Tibial artery (tissue), 4 donors: ENCODE measurements around the gene GYPC.
A peak's percentile ranks its signal among the peaks of the same experiment; 100 is the strongest.

Experiments
- DNase-seq, 2 donors: peaks; one replicate each; pipeline ENCODE4 v3.0.0-alpha.2; 2019
- H3K27ac ChIP-seq, 2 donors: fragments of 200-600 bp; sonication (generic) in 1 of 2; 1 replicate in 1 of 2; 2 replicates in 1 of 2; pipeline ENCODE4 v1.5.1; 2018 to 2019; ENCODE audit warnings: mild to moderate bottlenecking in 1 of 2
- H3K27me3 ChIP-seq, 2 donors: fragments of 200-600 bp; sonication (generic) in 1 of 2; one replicate each; pipeline versions ENCODE4 v1.5.1 to v1.6.0; 2016 to 2019
- H3K36me3 ChIP-seq, 3 donors: fragments of 200-600 bp; sonication (generic) in 2 of 3; one replicate each; pipeline ENCODE4 v1.5.1; 2016 to 2019; ENCODE audit warnings: mild to moderate bottlenecking in 2 of 3
- H3K4me1 ChIP-seq, 4 donors: fragments of 200-600 bp; sonication (generic) in 2 of 4; 1 replicate in 3 of 4; 2 replicates in 1 of 4; pipeline ENCODE4 v1.5.1; 2016 to 2019
- H3K4me3 ChIP-seq, 2 donors: fragments of 200-600 bp; sonication (generic) in 1 of 2; 1 replicate in 1 of 2; 2 replicates in 1 of 2; pipeline ENCODE4 v1.5.1; 2018 to 2019; ENCODE audit warnings: mild to moderate bottlenecking in 2 of 2
- H3K9me3 ChIP-seq, 3 donors: fragments of 200-600 bp; sonication (generic) in 1 of 3; one replicate each; pipeline ENCODE4 v1.5.1; 2016 to 2019
- CTCF ChIP-seq, 2 experiments: fragments of 200-600 bp in 1 of 2; fragments of 450-650 bp in 1 of 2; IDR thresholded peaks; one replicate each; pipeline ENCODE4 v1.5.1; 2017 to 2019; ENCODE audit warnings: antibody characterized with exemption in 2 of 2, mild to moderate bottlenecking in 1 of 2, moderate library complexity in 1 of 2
- intact Hi-C: fragments of 100-400 bp; cut with DNase I; formaldehyde crosslinking; loops from one replicate; pipeline ENCODE4 v1.15.0; 2023; ENCODE audit warnings: low total_unique reads

The GYPC gene, protein sequence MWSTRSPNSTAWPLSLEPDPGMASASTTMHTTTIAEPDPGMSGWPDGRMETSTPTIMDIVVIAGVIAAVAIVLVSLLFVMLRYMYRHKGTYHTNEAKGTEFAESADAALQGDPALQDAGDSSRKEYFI

DNA sequence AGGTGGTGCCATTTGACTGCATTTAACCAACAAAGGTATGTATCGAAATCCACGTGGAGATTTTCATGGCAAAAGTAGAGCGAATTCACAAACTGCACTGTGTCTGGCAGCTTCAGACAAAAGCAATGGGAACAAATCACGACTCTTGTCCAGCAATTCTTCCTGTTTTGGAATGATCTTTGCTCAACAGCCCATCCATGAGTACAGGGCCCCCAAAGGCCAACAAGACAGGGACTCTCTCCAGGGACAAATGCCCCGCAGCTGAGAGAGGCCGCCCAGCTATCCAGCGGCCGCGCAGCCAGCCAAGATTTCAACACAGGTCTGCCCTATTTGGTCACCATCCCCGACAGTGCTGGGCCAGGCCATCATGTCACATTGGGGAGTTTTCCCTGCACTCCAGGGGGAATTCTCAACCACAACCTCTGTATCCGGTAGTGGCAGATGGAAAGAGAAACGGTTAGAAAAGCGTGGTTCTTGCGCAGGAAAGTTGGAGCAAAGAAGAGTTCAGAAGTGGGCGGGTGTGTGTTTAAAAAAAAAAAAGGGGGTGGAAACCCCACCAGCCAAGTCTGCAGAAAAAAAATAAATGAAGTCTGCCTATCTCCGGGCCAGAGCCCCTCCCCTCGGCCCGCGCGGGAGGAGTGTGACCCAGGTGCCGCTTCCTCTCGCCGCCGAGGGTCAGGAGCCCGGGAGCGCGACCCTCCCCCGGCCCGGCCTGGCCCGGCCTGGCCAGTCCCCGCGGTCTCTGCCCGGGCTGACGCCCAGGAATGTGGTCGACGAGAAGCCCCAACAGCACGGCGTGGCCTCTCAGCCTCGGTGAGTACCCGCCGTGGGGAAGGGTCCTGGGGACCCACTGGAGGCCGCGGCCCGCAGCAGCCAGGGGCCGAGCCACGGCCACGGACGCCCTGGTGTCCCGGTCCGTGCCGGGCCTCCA lies at the start of gene GYPC:
TSS of gene GYPC (plus strand) at position 659 of the 931 bp plus-strand sequence. CDS start at position 765, 106 bp downstream.
- peak; percentile 89 to 96 for DNase-seq
- intact Hi-C loops: loop anchor here (10.0 kb wide), 1 partner anchor 419 kb away; no protein-coding TSS in a partner anchor
- Histone ChIP-seq H3K36me3 (peaks cover 0 to 4% (median 0%) of the 10 kb centered on the region in 3 donors), H3K4me3 (peak within 1 kb of the TSS; percentile 85 to 92), H3K9me3 (no peaks in the 10 kb centered on the region), H3K4me1 (peaks cover 0 to 52% (median 44%) of the 10 kb centered on the region in 4 donors), H3K27me3 (no peaks in the 10 kb centered on the region), H3K27ac (peak within 1 kb of the TSS; percentile 99 to 100)
- TF ChIP-seq CTCF (IDR thresholded peaks at IDR 0.05): no peak

DNA sequence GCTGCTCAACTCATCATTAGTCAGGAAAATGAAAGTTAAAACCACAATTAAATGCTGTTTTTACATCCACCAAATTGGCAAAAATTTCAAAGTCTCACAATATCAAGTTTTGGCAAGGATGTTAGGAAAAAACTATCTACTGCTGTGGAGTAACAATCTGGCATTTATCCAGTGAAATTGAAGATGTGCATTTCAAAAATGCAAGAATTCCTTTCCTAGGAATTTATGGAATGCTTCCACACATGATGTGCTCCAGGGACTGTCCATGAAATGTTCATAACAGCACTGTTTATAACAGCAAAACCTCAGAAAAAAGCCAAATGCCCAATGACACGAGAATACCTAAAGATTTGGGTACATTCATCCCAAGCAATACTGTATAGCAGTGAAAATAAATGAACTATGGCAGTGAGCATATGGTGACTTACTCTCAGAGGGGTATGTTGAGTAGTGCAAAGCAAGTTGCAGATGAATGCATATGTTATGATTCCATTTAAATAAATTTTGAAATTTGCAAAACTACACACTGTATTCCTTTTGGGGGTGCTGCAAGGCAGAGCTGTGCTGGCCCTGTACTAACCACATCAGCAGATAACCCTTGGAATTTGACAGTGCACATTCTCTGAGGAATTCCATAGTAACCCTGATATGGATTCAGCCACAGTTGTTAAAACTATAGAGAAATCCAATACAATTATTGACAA lies 41.3 kb upstream of the GYPC start:
- no peak overlapping the region for H3K4me3 ChIP-seq
- TF ChIP-seq CTCF (IDR thresholded peaks at IDR 0.05): no peak
- no peaks in the 10 kb centered on the region for H3K4me1 ChIP-seq
- DNase-seq: no peak
- H3K27ac ChIP-seq: no peak overlapping the region
- no peaks in the 10 kb centered on the region for H3K27me3 ChIP-seq
- peaks cover 0 to 17% (median 0%) of the 10 kb centered on the region in 3 donors for H3K9me3 ChIP-seq
- H3K36me3 ChIP-seq: no peaks in the 10 kb centered on the region
- intact Hi-C loops: no loop called here

DNA sequence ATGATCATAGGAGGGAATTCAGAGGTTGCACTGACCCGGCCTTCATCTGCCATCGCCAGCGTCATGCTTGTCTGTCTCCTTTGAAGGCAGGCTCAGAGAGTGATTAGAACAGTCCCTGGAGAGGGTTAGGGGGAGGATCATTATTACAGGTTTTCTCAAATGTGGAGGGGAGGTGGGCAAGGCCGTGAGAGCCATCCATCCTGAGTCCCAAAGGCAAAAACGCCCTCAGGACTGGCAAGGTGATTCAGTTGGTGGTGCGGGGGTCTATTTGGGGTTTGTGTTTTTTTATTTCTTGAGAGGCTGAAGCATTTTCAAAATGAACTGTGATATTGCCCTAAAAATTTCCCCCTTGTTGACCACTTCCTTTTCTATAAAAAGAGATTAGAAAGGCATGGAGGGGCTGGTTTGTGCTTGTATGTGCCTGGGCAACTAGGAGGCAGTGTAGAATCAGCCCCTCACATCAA lies 39.3 kb upstream of the GYPC start:
- no peaks in the 10 kb centered on the region for H3K4me1 ChIP-seq
- no peak for TF ChIP-seq CTCF (IDR thresholded peaks at IDR 0.05)
- H3K27me3 ChIP-seq: no peaks in the 10 kb centered on the region
- intact Hi-C loops: no loop called here
- DNase-seq: no peak
- H3K9me3 ChIP-seq: peaks cover 0 to 8% (median 0%) of the 10 kb centered on the region in 3 donors
- no peaks in the 10 kb centered on the region for H3K36me3 ChIP-seq
- H3K27ac ChIP-seq: no peak overlapping the region
- no peak overlapping the region for H3K4me3 ChIP-seq

DNA sequence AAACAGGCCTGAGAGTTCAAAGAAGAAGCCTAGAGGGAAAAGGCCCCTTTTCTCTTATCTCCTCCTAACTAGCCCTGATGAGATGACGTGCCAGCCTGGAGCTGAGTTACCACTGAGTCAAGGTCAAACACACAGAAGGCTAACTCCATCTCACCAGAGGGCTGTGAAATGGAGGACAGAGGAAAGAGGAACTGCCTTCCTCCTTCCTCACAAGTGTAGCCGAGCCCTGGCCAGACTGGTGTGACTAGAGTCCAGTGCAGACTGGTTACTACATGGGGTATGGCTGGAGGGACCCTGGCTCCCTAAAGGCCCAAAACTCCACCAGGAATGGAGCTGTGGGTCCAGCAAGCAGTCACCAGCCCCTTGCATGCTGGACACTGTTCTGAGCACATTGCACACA lies 35.7 kb upstream of the GYPC start:
- Histone ChIP-seq H3K4me3 (no peak overlapping the region), H3K27ac (no peak overlapping the region), H3K36me3 (no peaks in the 10 kb centered on the region), H3K9me3 (peaks cover 0 to 9% (median 0%) of the 10 kb centered on the region in 3 donors), H3K4me1 (no peaks in the 10 kb centered on the region), H3K27me3 (no peaks in the 10 kb centered on the region)
- no peak for TF ChIP-seq CTCF (IDR thresholded peaks at IDR 0.05)
- DNase-seq: no peak
- intact Hi-C loops: no loop called here

- Histone ChIP-seq H3K4me3 (no peak overlapping the region), H3K36me3 (no peaks in the 10 kb centered on the region), H3K27me3 (no peaks in the 10 kb centered on the region), H3K27ac (no peak overlapping the region), H3K4me1 (no peaks in the 10 kb centered on the region), H3K9me3 (peaks cover 0 to 9% (median 0%) of the 10 kb centered on the region in 3 donors)
- no peak for DNase-seq
- intact Hi-C loops: no loop called here
- no peak for TF ChIP-seq CTCF (IDR thresholded peaks at IDR 0.05)
Observed at GRCh38 chr2:126623000-126623399, 33.0 kb upstream of the GYPC start.
